22Rv1 (cell line): ENCODE data around the gene FAM219A.

ENCODE experiments used
- CTCF ChIP-seq: fragments of 450-650 bp; IDR thresholded peaks from 2 replicates; pipeline ENCODE4 v1.5.1; 2017; ENCODE audit warnings: mild to moderate bottlenecking
- ZFX ChIP-seq: fragments of 450-650 bp; IDR thresholded peaks from 2 replicates; pipeline ENCODE4 v1.6.1; 2017; ENCODE audit warnings: antibody characterized with exemption, borderline replicate concordance

DNA sequence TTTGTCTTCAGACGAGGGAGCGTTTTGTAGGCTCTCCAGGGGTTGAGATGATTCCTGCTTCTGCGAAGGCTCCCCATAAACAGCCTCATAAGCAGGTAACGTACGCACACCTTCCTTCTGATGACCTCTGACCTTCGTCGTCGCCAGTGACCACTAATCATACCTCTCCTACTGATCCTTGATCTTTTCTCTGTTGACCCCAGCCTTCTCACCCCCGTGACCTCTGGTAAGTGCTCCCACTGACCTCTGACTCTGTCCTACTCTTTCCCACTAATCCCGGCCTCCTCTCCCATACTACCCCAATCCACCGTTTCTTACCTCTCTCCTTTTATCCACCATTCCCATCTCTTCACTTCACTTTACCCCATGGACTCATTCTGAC lies 580 bp upstream of the FAM219A start:
- no peak for TF ChIP-seq CTCF
- TF ChIP-seq ZFX: no peak
